Measurements from ENCODE around the gene TPRG1L.
"Not testable (repeated sequence)": the region's sequence is repeated elsewhere in the genome, so short reads cannot be mapped to it uniquely, and the experiment has no call there.

TPRG1L gene

GRCh38 chr1:3624200-3625136 is at the start of gene TPRG1L:
TPRG1L (plus strand) TSS chr1:3625015; CDS start chr1:3625073, 58 bp downstream.
- DNase-seq (ENCODE audit: low read depth), result peak; percentile 79

- not testable (repeated sequence) for DNase-seq (ENCODE audit: low read depth)
These were observed 49.3 kb upstream of the TPRG1L start for GRCh38 chr1:3575515-3575914.

GRCh38 chr1:3575993-3576392 is 48.8 kb upstream of the TPRG1L start:
- DNase-seq (ENCODE audit: low read depth), result no peak

GRCh38 chr1:3577300-3577699 is 47.5 kb upstream of the TPRG1L start:
- DNase-seq (ENCODE audit: low read depth), result no peak

GRCh38 chr1:3577711-3578432 is 46.9 kb upstream of the TPRG1L start:
- no peak for DNase-seq (ENCODE audit: low read depth)

GRCh38 chr1:3578433-3578805 is 46.4 kb upstream of the TPRG1L start:
- no peak for DNase-seq (ENCODE audit: low read depth)

- no peak for DNase-seq (ENCODE audit: low read depth)
These were observed 45.9 kb upstream of the TPRG1L start for GRCh38 chr1:3578906-3579305.

GRCh38 chr1:3579626-3580025 is 45.2 kb upstream of the TPRG1L start:
- DNase-seq (ENCODE audit: low read depth), result no peak

- no peak for DNase-seq (ENCODE audit: low read depth)
These were observed 44.6 kb upstream of the TPRG1L start for GRCh38 chr1:3580231-3580630.

- no peak for DNase-seq (ENCODE audit: low read depth)
These were observed 43.3 kb upstream of the TPRG1L start for GRCh38 chr1:3581296-3582036.

GRCh38 chr1:3583751-3584150 is 41.1 kb upstream of the TPRG1L start:
- DNase-seq (ENCODE audit: low read depth), result not testable (repeated sequence)

- DNase-seq (ENCODE audit: low read depth), result no peak
These were observed 39.9 kb upstream of the TPRG1L start for GRCh38 chr1:3584915-3585314.

GRCh38 chr1:3585353-3585868 is 39.4 kb upstream of the TPRG1L start:
- not testable (repeated sequence) for DNase-seq (ENCODE audit: low read depth)

- no peak for DNase-seq (ENCODE audit: low read depth)
These were observed 38.8 kb upstream of the TPRG1L start for GRCh38 chr1:3585940-3586568.

GRCh38 chr1:3586986-3587759 is 37.6 kb upstream of the TPRG1L start:
- DNase-seq (ENCODE audit: low read depth), result no peak

- no peak for DNase-seq (ENCODE audit: low read depth)
These were observed 36.4 kb upstream of the TPRG1L start for GRCh38 chr1:3588395-3588794.

GRCh38 chr1:3590139-3590763 is 34.6 kb upstream of the TPRG1L start:
- no peak for DNase-seq (ENCODE audit: low read depth)

- DNase-seq (ENCODE audit: low read depth), result no peak
These were observed 33.6 kb upstream of the TPRG1L start for GRCh38 chr1:3590951-3591865.

- DNase-seq (ENCODE audit: low read depth), result no peak
These were observed 31.5 kb upstream of the TPRG1L start for GRCh38 chr1:3593334-3593733.
